NCI-H2196 (cell line): ENCODE data around the gene TNS3.

Source experiments
- DNase-seq: peaks from one replicate; lab custom pipeline; 2025; ENCODE audit not compliant: unreplicated experiment; lab: John Stamatoyannopoulos, UW

TNS3 gene

GRCh38 chr7:47432671-47433563 lies 149.0 kb downstream of the TNS3 start:
- no peak for DNase-seq

- DNase-seq = no peak
Observed at GRCh38 chr7:47430422-47430821, 151.5 kb downstream of the TNS3 start.

GRCh38 chr7:47428768-47429472 lies 153.0 kb downstream of the TNS3 start:
- no peak for DNase-seq

GRCh38 chr7:47428052-47428767 lies 153.7 kb downstream of the TNS3 start:
- no peak for DNase-seq

GRCh38 chr7:47427051-47427643 lies 154.8 kb downstream of the TNS3 start:
- no peak for DNase-seq

- DNase-seq = no peak
Observed at GRCh38 chr7:47424523-47424922, 157.4 kb downstream of the TNS3 start.

GRCh38 chr7:47423196-47423595 lies 158.7 kb downstream of the TNS3 start:
- no peak for DNase-seq

GRCh38 chr7:47422611-47423010 lies 159.3 kb downstream of the TNS3 start:
- DNase-seq = no peak

GRCh38 chr7:47421456-47421855 lies 160.5 kb downstream of the TNS3 start:
- DNase-seq = no peak

- no peak for DNase-seq
Observed at GRCh38 chr7:47420122-47420780, 161.7 kb downstream of the TNS3 start.

GRCh38 chr7:47419471-47419870 lies 162.4 kb downstream of the TNS3 start:
- no peak for DNase-seq

- DNase-seq = no peak
Observed at GRCh38 chr7:47418601-47419309, 163.2 kb downstream of the TNS3 start.

- DNase-seq = no peak
Observed at GRCh38 chr7:47416492-47417480, 165.1 kb downstream of the TNS3 start.

- no peak for DNase-seq
Observed at GRCh38 chr7:47415318-47416212, 166.3 kb downstream of the TNS3 start.

- no peak for DNase-seq
Observed at GRCh38 chr7:47414342-47415317, 167.3 kb downstream of the TNS3 start.

GRCh38 chr7:47413526-47414341 lies 168.2 kb downstream of the TNS3 start:
- no peak for DNase-seq
